IMR-90 (cell line): ENCODE data around the gene KCNE2. TPM values are rescaled to one million over a fixed set of nuclear protein-coding genes. Genes with fewer than 3 reads are reported as not detected.

Experiments
- ATAC-seq: fragments of 200-7000 bp; cut with Tn5 transposase; 2 replicates; pipeline ENCODE4 v1.9.1; 2020; ENCODE audit warnings: low read depth, mild to moderate bottlenecking, moderate library complexity
- BruUV-seq: library from RNA; stranded (reverse); fragments of 400-500 nt; replicated peaks from 2 replicates; lab custom pipeline; 2021; lab: Mats Ljungman, UMichigan
- CTCF ChIA-PET: fragments of 300-600 bp; formaldehyde crosslinking; extraction: SDS; loops from one replicate; lab custom pipeline; 2021; ENCODE audit warnings: antibody characterized with exemption; lab: Yijun Ruan, JAX
- POLR2A ChIA-PET: fragments of 300-600 bp; sonication (Branson Sonifier 250); formaldehyde crosslinking; loops from one replicate; lab custom pipeline; 2022; ENCODE audit warnings: antibody characterized with exemption; ENCODE audit not compliant: unreplicated experiment; lab: Charles Lee
- DNase-seq: peaks from one replicate; pipeline ENCODE4 v3.0.0; 2013
- H2AFZ ChIP-seq: replicated peaks from 2 replicates; pipeline ENCODE3; 2013; ENCODE audit warnings: low read length, mild to moderate bottlenecking; ENCODE audit not compliant: poor library complexity
- H2AK5ac ChIP-seq: 2 replicates; pipeline ENCODE4 v1.6.1; 2013; ENCODE audit warnings: low read depth, low read length, inconsistent platforms
- H2AK9ac ChIP-seq: replicated peaks from 2 replicates; pipeline ENCODE3; 2013; ENCODE audit warnings: mild to moderate bottlenecking, low read depth, low read length, moderate library complexity; ENCODE audit not compliant: poor library complexity
- H2BK120ac ChIP-seq: 2 replicates; pipeline ENCODE4 v1.6.1; 2013; ENCODE audit warnings: low read depth, low read length, inconsistent platforms
- H2BK15ac ChIP-seq: 3 replicates; pipeline ENCODE4 v1.6.1; 2013; ENCODE audit warnings: low read depth, low read length, inconsistent platforms
- H2BK20ac ChIP-seq: 2 replicates; pipeline ENCODE4 v1.6.1; 2013; ENCODE audit warnings: low read depth, mild to moderate bottlenecking, inconsistent platforms, low read length, moderate library complexity
- H2BK5ac ChIP-seq: 2 replicates; pipeline ENCODE4 v1.6.1; 2013; ENCODE audit warnings: mild to moderate bottlenecking, low read depth, low read length, inconsistent platforms; ENCODE audit not compliant: poor library complexity, severe bottlenecking
- H3K14ac ChIP-seq: replicated peaks from 2 replicates; pipeline ENCODE4 v1.6.1; 2013; ENCODE audit warnings: low read depth, low read length, inconsistent platforms
- H3K18ac ChIP-seq: 2 replicates; pipeline ENCODE4 v1.6.1; 2013; ENCODE audit warnings: low read depth, low read length, control low read depth
- H3K23ac ChIP-seq: 2 replicates; pipeline ENCODE4 v1.6.1; 2013; ENCODE audit warnings: low read depth, low read length, inconsistent platforms
- H3K27ac ChIP-seq: 2 replicates; pipeline ENCODE4 v1.5.1; 2013; ENCODE audit warnings: mild to moderate bottlenecking, control low read depth, low read length; ENCODE audit not compliant: insufficient read depth
- H3K27me3 ChIP-seq: 2 replicates; pipeline ENCODE4 v1.6.1; 2013; ENCODE audit warnings: low read length; ENCODE audit not compliant: control insufficient read depth, insufficient read depth
- H3K36me3 ChIP-seq: 2 replicates; pipeline ENCODE4 v1.6.1; 2013; ENCODE audit warnings: low read length, mixed read lengths; ENCODE audit not compliant: control insufficient read depth, insufficient read depth
- H3K4ac ChIP-seq: 2 replicates; pipeline ENCODE4 v1.6.1; 2013; ENCODE audit warnings: low read depth, low read length, inconsistent platforms
- H3K4me1 ChIP-seq: 2 replicates; pipeline ENCODE4 v1.6.1; 2013; ENCODE audit warnings: low read length, mixed read lengths; ENCODE audit not compliant: control insufficient read depth, insufficient read depth
- H3K4me2 ChIP-seq: 2 replicates; pipeline ENCODE4 v1.6.1; 2013; ENCODE audit warnings: low read depth, mild to moderate bottlenecking, control low read depth, low read length, moderate library complexity
- H3K4me3 ChIP-seq: 2 replicates; pipeline ENCODE4 v1.5.1; 2013; ENCODE audit warnings: low read depth, mild to moderate bottlenecking, control low read depth, low read length, moderate library complexity; ENCODE audit not compliant: insufficient read depth
- H3K56ac ChIP-seq: 2 replicates; pipeline ENCODE4 v1.6.1; 2013; ENCODE audit warnings: low read length, inconsistent platforms; ENCODE audit not compliant: insufficient read depth; ENCODE audit errors: extremely low read depth
- H3K79me1 ChIP-seq, 2 experiments: 2 replicates each; pipeline ENCODE4 v1.6.1; 2013; ENCODE audit warnings: low read length in 2 of 2, inconsistent platforms in 1 of 2, low read depth in 1 of 2
- H3K9ac ChIP-seq: 2 replicates; pipeline ENCODE4 v1.6.1; 2013; ENCODE audit warnings: low read depth, low read length, control low read depth
- H3K9me1 ChIP-seq: 2 replicates; pipeline ENCODE4 v1.6.1; 2013; ENCODE audit warnings: low read length, inconsistent platforms; ENCODE audit not compliant: insufficient read depth
- H3K9me3 ChIP-seq: 2 replicates; pipeline ENCODE4 v1.6.1; 2013; ENCODE audit warnings: low read length; ENCODE audit not compliant: control insufficient read depth, insufficient read depth
- H4K20me1 ChIP-seq: 2 replicates; pipeline ENCODE4 v1.6.1; 2013; ENCODE audit warnings: low read length, inconsistent platforms; ENCODE audit not compliant: insufficient read depth
- H4K5ac ChIP-seq: 2 replicates; pipeline ENCODE4 v1.6.1; 2013; ENCODE audit warnings: mild to moderate bottlenecking, low read depth, low read length, control low read depth
- H4K8ac ChIP-seq, 2 experiments: 2 replicates each; pipeline ENCODE4 v1.6.1; 2013; ENCODE audit warnings: low read depth in 2 of 2, low read length in 2 of 2, control low read depth in 1 of 2, inconsistent platforms in 1 of 2
- H4K91ac ChIP-seq: 2 replicates; pipeline ENCODE4 v1.6.1; 2013; ENCODE audit warnings: low read depth, low read length, inconsistent platforms; ENCODE audit not compliant: insufficient read depth
- BHLHE40 ChIP-seq: fragments of 150-350 bp; IDR thresholded peaks from 2 replicates; pipeline ENCODE4 v1.6.1; 2016; ENCODE audit warnings: mild to moderate bottlenecking, low read depth, low read length
- CEBPB ChIP-seq: IDR thresholded peaks from 2 replicates; pipeline ENCODE4 v1.6.1; 2012; ENCODE audit warnings: low read depth, low read length, improper control_type of control experiment
- CHD1 ChIP-seq: IDR thresholded peaks from 2 replicates; pipeline ENCODE4 v1.6.1; 2012; ENCODE audit warnings: low read depth, low read length, improper control_type of control experiment
- FOS ChIP-seq: fragments of 150-350 bp; IDR thresholded peaks from 2 replicates; pipeline ENCODE4 v1.6.1; 2016; ENCODE audit warnings: low read depth, low read length
- MAFK ChIP-seq: IDR thresholded peaks from 2 replicates; pipeline ENCODE4 v1.6.1; 2012; ENCODE audit warnings: low read depth, low read length, improper control_type of control experiment
- MAZ ChIP-seq: IDR thresholded peaks from 2 replicates; pipeline ENCODE4 v1.6.1; 2012; ENCODE audit warnings: low read depth, mild to moderate bottlenecking, low read length, improper control_type of control experiment, moderate library complexity, borderline replicate concordance
- MXI1 ChIP-seq: IDR thresholded peaks from 2 replicates; pipeline ENCODE4 v1.6.1; 2012; ENCODE audit warnings: low read depth, mild to moderate bottlenecking, low read length, moderate library complexity, borderline replicate concordance
- NFE2L2 ChIP-seq: fragments of 150-350 bp; IDR thresholded peaks from 2 replicates; pipeline ENCODE4 v1.6.1; 2016; ENCODE audit warnings: low read depth, mild to moderate bottlenecking, low read length
- POLR2A ChIP-seq: IDR thresholded peaks from 2 replicates; pipeline ENCODE4 v1.6.1; 2012; ENCODE audit warnings: mild to moderate bottlenecking, low read depth, low read length
- RAD21 ChIP-seq: IDR thresholded peaks from 2 replicates; pipeline ENCODE4 v1.6.1; 2012; ENCODE audit warnings: low read length, improper control_type of control experiment
- RCOR1 ChIP-seq: IDR thresholded peaks from 2 replicates; pipeline ENCODE4 v1.6.1; 2012; ENCODE audit warnings: mild to moderate bottlenecking, low read length, improper control_type of control experiment; ENCODE audit not compliant: insufficient replicate concordance
- RFX5 ChIP-seq: IDR thresholded peaks from 2 replicates; pipeline ENCODE4 v1.8.0; 2012; ENCODE audit warnings: low read depth, mild to moderate bottlenecking, low read length, moderate library complexity
- SMC3 ChIP-seq: fragments of 150-350 bp; IDR thresholded peaks from 2 replicates; pipeline ENCODE4 v1.6.1; 2016; ENCODE audit warnings: low read depth, mild to moderate bottlenecking, antibody characterized with exemption, low read length, moderate library complexity
- USF2 ChIP-seq: fragments of 150-350 bp; IDR thresholded peaks from 2 replicates; pipeline ENCODE4 v1.6.1; 2017; ENCODE audit warnings: mild to moderate bottlenecking, antibody characterized with exemption, low read length, low read depth
- WGBS, 2 experiments: methylation state at CpG; one replicate each; pipeline versions ENCODE4 v1.1.5 to v1.1.7; 2013; ENCODE audit warnings: missing lambda C conversion rate in 2 of 2; ENCODE audit not compliant: insufficient read length in 1 of 2; ENCODE audit errors: extremely low coverage in 2 of 2; 5-methylcytosine and 5-hydroxymethylcytosine counted together
- dilution Hi-C: fragments of 300-500 bp; cut with HindIII; formaldehyde crosslinking; loops from one replicate; pipeline ENCODE4 v1.14.3; 2018; ENCODE audit warnings: low sequenced_read_pairs; ENCODE audit not compliant: unreplicated experiment
- in situ Hi-C: fragments of 300-500 bp; cut with MboI; formaldehyde crosslinking; loops from 3 replicates; pipeline ENCODE4 v1.14.3; 2019; ENCODE audit warnings: low sequenced_read_pairs, inconsistent platforms, mixed read lengths
- intact Hi-C: fragments of 100-400 bp; cut with micrococcal nuclease; formaldehyde crosslinking; loops from 2 replicates; pipeline ENCODE4 v1.10.0; 2022
- polyA plus RNA-seq, 3 experiments: library from polyadenylated mRNA; depleted of rRNA; stranded (reverse); fragments of >200 nt; gene quantifications; 2 replicates each; pipeline ENCODE4 v1.2.3, GENCODE V29; 2012; ENCODE audit warnings: low replicate concordance in 1 of 3
- total RNA-seq: library from RNA; depleted of rRNA; stranded (reverse); fragments of >200 nt; gene quantifications from 2 replicates; pipeline ENCODE4 v1.2.3, GENCODE V29; 2012
- TF ChIP-seq, protein P1 (sequence below): fragments of 150-350 bp; IDR thresholded peaks from 2 replicates; pipeline ENCODE4 v1.6.1; 2016; ENCODE audit warnings: low read depth, mild to moderate bottlenecking, low read length, moderate library complexity, borderline replicate concordance
- TF ChIP-seq, protein P2 (sequence below): conservative IDR thresholded peaks from 2 replicates; pipeline ENCODE4 v1.5.1; 2012; ENCODE audit warnings: mild to moderate bottlenecking, low read depth, low read length, improper control_type of control experiment

KCNE2 gene
- total and polyA plus RNA-seq, 2 of the 4 experiments (the other 2 are of a cell fraction), result not detected

DNA sequence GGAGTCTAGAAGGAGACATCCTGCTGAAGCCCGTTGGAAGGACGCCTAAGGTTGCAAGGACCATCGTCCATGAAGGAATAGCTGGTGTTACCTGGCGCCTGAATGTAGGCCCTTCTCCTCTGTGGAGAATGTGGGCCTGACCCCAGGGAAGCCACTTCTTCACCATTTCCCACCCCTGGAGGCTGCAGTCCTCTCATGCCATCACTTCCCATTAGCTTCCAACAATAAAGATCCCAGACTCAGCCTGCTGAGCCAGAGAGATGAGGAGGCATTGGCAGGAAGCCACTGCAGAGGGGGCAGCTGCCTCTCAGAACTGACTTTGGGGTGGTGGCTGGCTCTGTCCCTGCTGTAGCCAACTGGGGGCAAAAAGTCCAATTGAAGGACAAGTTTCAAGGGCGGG, 21.3 kb upstream of the KCNE2 start:
- no peak overlapping the region for H2BK20ac ChIP-seq
- H4K8ac ChIP-seq, result no peak overlapping the region
- TF ChIP-seq NFE2L2 (no peak), FOS (no peak), CEBPB (no peak), CHD1 (no peak), RCOR1 (no peak), BHLHE40 (no peak), USF2 (no peak), MXI1 (no peak), RAD21 (no peak), MAZ (no peak), MAFK (no peak), SMC3 (no peak), POLR2A (no peak), RFX5 (no peak)
- TF ChIP-seq, protein P1, sequence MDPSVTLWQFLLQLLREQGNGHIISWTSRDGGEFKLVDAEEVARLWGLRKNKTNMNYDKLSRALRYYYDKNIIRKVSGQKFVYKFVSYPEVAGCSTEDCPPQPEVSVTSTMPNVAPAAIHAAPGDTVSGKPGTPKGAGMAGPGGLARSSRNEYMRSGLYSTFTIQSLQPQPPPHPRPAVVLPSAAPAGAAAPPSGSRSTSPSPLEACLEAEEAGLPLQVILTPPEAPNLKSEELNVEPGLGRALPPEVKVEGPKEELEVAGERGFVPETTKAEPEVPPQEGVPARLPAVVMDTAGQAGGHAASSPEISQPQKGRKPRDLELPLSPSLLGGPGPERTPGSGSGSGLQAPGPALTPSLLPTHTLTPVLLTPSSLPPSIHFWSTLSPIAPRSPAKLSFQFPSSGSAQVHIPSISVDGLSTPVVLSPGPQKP, result no peak
- TF ChIP-seq, protein P2, sequence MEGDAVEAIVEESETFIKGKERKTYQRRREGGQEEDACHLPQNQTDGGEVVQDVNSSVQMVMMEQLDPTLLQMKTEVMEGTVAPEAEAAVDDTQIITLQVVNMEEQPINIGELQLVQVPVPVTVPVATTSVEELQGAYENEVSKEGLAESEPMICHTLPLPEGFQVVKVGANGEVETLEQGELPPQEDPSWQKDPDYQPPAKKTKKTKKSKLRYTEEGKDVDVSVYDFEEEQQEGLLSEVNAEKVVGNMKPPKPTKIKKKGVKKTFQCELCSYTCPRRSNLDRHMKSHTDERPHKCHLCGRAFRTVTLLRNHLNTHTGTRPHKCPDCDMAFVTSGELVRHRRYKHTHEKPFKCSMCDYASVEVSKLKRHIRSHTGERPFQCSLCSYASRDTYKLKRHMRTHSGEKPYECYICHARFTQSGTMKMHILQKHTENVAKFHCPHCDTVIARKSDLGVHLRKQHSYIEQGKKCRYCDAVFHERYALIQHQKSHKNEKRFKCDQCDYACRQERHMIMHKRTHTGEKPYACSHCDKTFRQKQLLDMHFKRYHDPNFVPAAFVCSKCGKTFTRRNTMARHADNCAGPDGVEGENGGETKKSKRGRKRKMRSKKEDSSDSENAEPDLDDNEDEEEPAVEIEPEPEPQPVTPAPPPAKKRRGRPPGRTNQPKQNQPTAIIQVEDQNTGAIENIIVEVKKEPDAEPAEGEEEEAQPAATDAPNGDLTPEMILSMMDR, result no peak
- intact Hi-C loops, result no loop called here
- no peak overlapping the region for H3K23ac ChIP-seq
- ChIA-PET CTCF (interaction anchor here (1.0 kb wide), 1 partner anchor 121 kb away, joined by 3 read pairs; no protein-coding TSS in a partner anchor), POLR2A (no interaction called here)
- WGBS, 2 experiments, result 100% methylated on average over 2 of the region's 5 CpGs; no CpG with 5 or more reads in 1 of the 2 experiments
- no peak overlapping the region for H3K18ac ChIP-seq
- H3K14ac ChIP-seq, result no peak overlapping the region
- peaks cover 21% of the 10 kb centered on the region for H3K9me1 ChIP-seq
- in situ Hi-C loops, result no loop called here
- no peak overlapping the region for H2AFZ ChIP-seq
- no peaks in the 10 kb centered on the region for H3K36me3 ChIP-seq
- H3K27ac ChIP-seq, result no peak overlapping the region
- H3K27me3 ChIP-seq, result no peaks in the 10 kb centered on the region; the same call in 1 of the 2 replicates
- H3K4me1 ChIP-seq, result peaks cover 32% of the 10 kb centered on the region
- BruUV-seq, result no TSS peak
- H3K4me3 ChIP-seq, result no peak overlapping the region
- no peak overlapping the region for H2BK5ac ChIP-seq
- H4K20me1 ChIP-seq, result no peaks in the 10 kb centered on the region
- dilution Hi-C loops, result no loop called here
- 0 out of 2 replicates have a peak overlapping the region, but pooled peaks have one; percentile 11 for H4K91ac ChIP-seq
- H3K56ac ChIP-seq, result no peak overlapping the region
- H3K4me2 ChIP-seq, result no peak overlapping the region
- DNase-seq, result no peak
- H3K9me3 ChIP-seq, result no peaks in the 10 kb centered on the region
- ATAC-seq, result no peak
- 0 out of 4 replicates have a peak, but pooled peaks cover 0 to 4% of the 10 kb centered on the region in 2 experiments for H3K79me1 ChIP-seq
- no peak overlapping the region for H3K4ac ChIP-seq
- H4K5ac ChIP-seq, result no peak overlapping the region
- H2AK5ac ChIP-seq, result peak overlapping the region; percentile 23
- H2BK15ac ChIP-seq, result peak overlapping the region; percentile 53; the same call in 1 of the 3 replicates
- no peak overlapping the region for H2AK9ac ChIP-seq
- H3K9ac ChIP-seq, result no peak overlapping the region
- no peak overlapping the region for H2BK120ac ChIP-seq
